ENCODE data around the gene CWH43. TPM values are rescaled to one million over a fixed set of nuclear protein-coding genes. Genes with fewer than 3 reads are reported as not detected.
A peak's percentile ranks its signal among the peaks of the same experiment; 100 is the strongest.

CWH43 gene
- total and polyA plus RNA-seq, 9 of the 15 experiments (the other 6 are each of a cell fraction or from before 2014, with no cell fraction given), result not detected

DNA sequence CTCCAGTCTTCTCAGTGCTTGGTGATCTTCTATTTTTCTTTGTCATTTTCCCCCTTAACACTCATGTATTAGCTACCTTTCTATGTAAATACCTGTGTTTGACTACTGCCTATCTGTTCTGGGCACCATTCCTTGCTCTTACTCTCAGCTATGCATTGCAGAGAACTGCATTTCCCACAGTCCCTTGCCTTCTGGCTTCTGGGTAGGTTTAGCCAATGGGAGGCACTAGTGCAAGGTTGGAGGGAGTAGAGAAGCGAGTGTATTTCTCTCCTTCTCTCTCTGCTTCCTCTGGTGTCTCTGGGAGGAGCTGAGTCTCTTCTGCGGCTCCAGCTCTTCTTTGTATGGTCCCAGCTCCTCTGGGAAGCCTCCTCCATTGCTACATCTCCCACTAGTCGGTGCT is 50.5 kb downstream of the CWH43 start:
- no peak overlapping the region for H3K4me3 ChIP-seq
- H3K36me3 ChIP-seq (ENCODE audit: control insufficient read depth, insufficient read depth, low read length), result no peaks in the 10 kb centered on the region
- intact Hi-C loops (cut with micrococcal nuclease), result no loop called here
- H3K79me2 ChIP-seq (ENCODE audit: control insufficient read depth, insufficient read depth, low read length), result no peaks in the 10 kb centered on the region
- FAIRE-seq (no peak), DNase-seq (ENCODE audit: extremely low read depth in 1 of 4, low spot score in 3 of 4) (no peak), ATAC-seq (peak; percentile 66)
- no peaks in the 10 kb centered on the region for H3K27me3 ChIP-seq (ENCODE audit: control insufficient read depth in 2 of 2, insufficient read depth in 2 of 2, low read length in 2 of 2)
- H3K9me1 ChIP-seq (ENCODE audit: control insufficient read depth, insufficient read depth, low read length), result no peaks in the 10 kb centered on the region
- no peaks in the 10 kb centered on the region for H4K20me1 ChIP-seq (replicated peaks; ENCODE audit: control insufficient read depth, insufficient read depth, low read length)
- no peak overlapping the region for H3K27ac ChIP-seq (ENCODE audit: extremely low read depth, low read depth, low read length)
- ChIA-PET POLR2A (no interaction called here), CTCF (ENCODE audit: low intra/inter-chr PET ratio) (no interaction called here)
- H3K4me1 ChIP-seq (replicated peaks in 1 of 2; ENCODE audit: control insufficient read depth in 2 of 2, insufficient read depth in 2 of 2, low read length in 2 of 2), result no peaks in the 10 kb centered on the region
- no peak overlapping the region for H2AFZ ChIP-seq (ENCODE audit: low read depth, low read length)
- 0% methylated on average over 3 of the region's 3 CpGs for WGBS (ENCODE audit: insufficient coverage, low coverage, missing lambda C conversion rate)
- BruUV-seq (replicated peaks), result no TSS peak
- H3K9ac ChIP-seq (ENCODE audit: insufficient read depth in 1 of 2, low read depth in 2 of 2, low read length in 2 of 2), result no peak overlapping the region
- TF ChIP-seq ZNF511 (CRISPR knock-in tag; IDR thresholded peaks at IDR 0.05) (no peak), ZBTB5 (IDR thresholded peaks at IDR 0.05) (no peak), NBN (IDR thresholded peaks at IDR 0.05; ENCODE audit: low read depth) (no peak), CCAR2 (IDR thresholded peaks at IDR 0.05; ENCODE audit: low read depth, low read length) (no peak), SMARCE1 (IDR thresholded peaks at IDR 0.05) (no peak)
- TF ChIP-seq, protein P1, sequence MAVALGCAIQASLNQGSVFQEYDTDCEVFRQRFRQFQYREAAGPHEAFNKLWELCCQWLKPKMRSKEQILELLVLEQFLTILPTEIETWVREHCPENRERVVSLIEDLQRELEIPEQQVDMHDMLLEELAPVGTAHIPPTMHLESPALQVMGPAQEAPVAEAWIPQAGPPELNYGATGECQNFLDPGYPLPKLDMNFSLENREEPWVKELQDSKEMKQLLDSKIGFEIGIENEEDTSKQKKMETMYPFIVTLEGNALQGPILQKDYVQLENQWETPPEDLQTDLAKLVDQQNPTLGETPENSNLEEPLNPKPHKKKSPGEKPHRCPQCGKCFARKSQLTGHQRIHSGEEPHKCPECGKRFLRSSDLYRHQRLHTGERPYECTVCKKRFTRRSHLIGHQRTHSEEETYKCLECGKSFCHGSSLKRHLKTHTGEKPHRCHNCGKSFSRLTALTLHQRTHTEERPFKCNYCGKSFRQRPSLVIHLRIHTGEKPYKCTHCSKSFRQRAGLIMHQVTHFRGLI (CRISPR knock-in tag; IDR thresholded peaks at IDR 0.05), result no peak
- in situ Hi-C loops (cut with MboI), result no loop called here
- no peaks in the 10 kb centered on the region for H3K9me3 ChIP-seq (replicated peaks; ENCODE audit: control insufficient read depth, insufficient read depth, low read depth, low read length)
- no peak overlapping the region for H3K4me2 ChIP-seq (ENCODE audit: insufficient read depth, low read length)
